Keratinocyte (primary cell): ENCODE data around the gene GRM7.

Source experiments
- CTCF ChIP-seq, 3 experiments: IDR thresholded peaks in 1 of 3; conservative IDR thresholded peaks in 1 of 3; optimal IDR thresholded peaks in 1 of 3; 2 replicates in 2 of 3; 3 replicates in 1 of 3; pipeline versions ENCODE3 to v1.5.1; 2011; ENCODE audit warnings: low read length in 3 of 3, mild to moderate bottlenecking in 3 of 3, moderate library complexity in 2 of 3, control low read depth in 1 of 3, inconsistent platforms in 1 of 3; ENCODE audit not compliant: insufficient read depth in 2 of 3; ENCODE audit errors: extremely low read depth in 1 of 3
- EZH2 ChIP-seq: IDR thresholded peaks from one replicate; pipeline ENCODE4 v1.6.1; 2012; ENCODE audit warnings: inconsistent platforms, mild to moderate bottlenecking, low read length, moderate library complexity

GRCh38 chr3:7752005-7752404 is 891.1 kb downstream of the GRM7 start:
- no peak for TF ChIP-seq CTCF (optimal IDR thresholded peaks at IDR 0.05 in 1 of 3, IDR thresholded peaks at IDR 0.05 in 1 of 3, conservative IDR thresholded peaks at IDR 0.05 in 1 of 3; ENCODE audit: extremely low read depth in 1 of 3, insufficient read depth in 2 of 3, low read length in 3 of 3)
- TF ChIP-seq EZH2, result no peak
